ENCODE data around the gene UROC1. TPM values are rescaled to one million over a fixed set of nuclear protein-coding genes. Genes with fewer than 3 reads are reported as not detected.

Gene UROC1
- total RNA-seq, 1 donor from 2014 or later: not detected

DNA sequence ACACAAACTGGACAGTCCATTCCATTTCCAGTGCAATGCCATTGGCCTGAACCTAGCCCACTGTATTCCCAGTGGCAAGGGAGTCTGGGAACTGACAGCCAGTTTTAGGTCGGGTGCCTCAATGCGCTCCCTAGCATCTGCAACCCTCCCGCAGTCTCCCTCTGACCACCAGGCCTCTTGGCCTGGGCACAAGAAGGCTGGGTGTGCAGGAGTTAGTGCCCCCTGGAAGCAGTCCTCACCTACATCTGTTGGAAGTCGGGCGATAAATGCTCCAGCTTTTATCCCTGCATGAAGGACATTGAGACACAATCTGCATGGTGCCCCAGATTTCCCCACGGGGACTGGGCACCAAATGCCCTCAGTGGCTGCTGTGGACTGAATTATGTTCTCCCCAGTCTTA lies 28.4 kb upstream of the UROC1 start:
- TF ChIP-seq, protein P1, sequence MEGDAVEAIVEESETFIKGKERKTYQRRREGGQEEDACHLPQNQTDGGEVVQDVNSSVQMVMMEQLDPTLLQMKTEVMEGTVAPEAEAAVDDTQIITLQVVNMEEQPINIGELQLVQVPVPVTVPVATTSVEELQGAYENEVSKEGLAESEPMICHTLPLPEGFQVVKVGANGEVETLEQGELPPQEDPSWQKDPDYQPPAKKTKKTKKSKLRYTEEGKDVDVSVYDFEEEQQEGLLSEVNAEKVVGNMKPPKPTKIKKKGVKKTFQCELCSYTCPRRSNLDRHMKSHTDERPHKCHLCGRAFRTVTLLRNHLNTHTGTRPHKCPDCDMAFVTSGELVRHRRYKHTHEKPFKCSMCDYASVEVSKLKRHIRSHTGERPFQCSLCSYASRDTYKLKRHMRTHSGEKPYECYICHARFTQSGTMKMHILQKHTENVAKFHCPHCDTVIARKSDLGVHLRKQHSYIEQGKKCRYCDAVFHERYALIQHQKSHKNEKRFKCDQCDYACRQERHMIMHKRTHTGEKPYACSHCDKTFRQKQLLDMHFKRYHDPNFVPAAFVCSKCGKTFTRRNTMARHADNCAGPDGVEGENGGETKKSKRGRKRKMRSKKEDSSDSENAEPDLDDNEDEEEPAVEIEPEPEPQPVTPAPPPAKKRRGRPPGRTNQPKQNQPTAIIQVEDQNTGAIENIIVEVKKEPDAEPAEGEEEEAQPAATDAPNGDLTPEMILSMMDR (IDR thresholded peaks at IDR 0.05): no peak
- Mint-ChIP-seq H3K4me3 (no peak overlapping the region), H3K27ac (no peak overlapping the region), H3K9me3 (no peaks in the 10 kb centered on the region), H3K4me1 (no peaks in the 10 kb centered on the region), H3K36me3 (ENCODE audit: low read depth) (no peaks in the 10 kb centered on the region), H3K27me3 (peaks cover 8% of the 10 kb centered on the region)
- peak; percentile 11 for DNase-seq
- no peak for ATAC-seq (ENCODE audit: low read depth)
- POLR2A ChIA-PET: no interaction called here
- CTCF ChIA-PET: no interaction called here
- intact Hi-C loops (cut with micrococcal nuclease): no loop called here

DNA sequence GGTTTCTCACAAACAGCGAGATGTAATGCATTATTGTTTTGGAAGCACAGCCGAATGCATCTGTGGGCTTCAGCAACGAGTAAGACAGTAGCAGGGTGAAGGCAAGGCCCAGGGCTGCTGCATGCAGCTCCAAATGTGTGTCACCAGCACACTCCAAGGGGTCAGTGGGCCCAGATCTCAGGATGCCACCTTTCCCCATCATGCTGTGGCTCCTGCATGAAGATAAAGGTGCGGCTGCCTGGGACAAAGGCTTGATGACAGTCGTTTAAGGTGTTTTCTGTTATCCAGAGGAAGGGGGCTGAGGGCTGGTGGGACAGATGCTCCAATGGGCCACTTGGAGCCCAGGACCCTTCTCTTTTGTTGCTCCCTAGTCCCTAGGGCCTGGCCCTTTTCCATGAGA lies 28.0 kb upstream of the UROC1 start:
- TF ChIP-seq, protein P1 (IDR thresholded peaks at IDR 0.05): no peak
- intact Hi-C loops (cut with micrococcal nuclease): no loop called here
- ATAC-seq (ENCODE audit: low read depth) (no peak), DNase-seq (peak; percentile 3)
- Mint-ChIP-seq H3K4me1 (no peaks in the 10 kb centered on the region), H3K27ac (no peak overlapping the region), H3K36me3 (ENCODE audit: low read depth) (no peaks in the 10 kb centered on the region), H3K9me3 (no peaks in the 10 kb centered on the region), H3K4me3 (no peak overlapping the region), H3K27me3 (peaks cover 4% of the 10 kb centered on the region)
- ChIA-PET CTCF (no interaction called here), POLR2A (no interaction called here)

DNA sequence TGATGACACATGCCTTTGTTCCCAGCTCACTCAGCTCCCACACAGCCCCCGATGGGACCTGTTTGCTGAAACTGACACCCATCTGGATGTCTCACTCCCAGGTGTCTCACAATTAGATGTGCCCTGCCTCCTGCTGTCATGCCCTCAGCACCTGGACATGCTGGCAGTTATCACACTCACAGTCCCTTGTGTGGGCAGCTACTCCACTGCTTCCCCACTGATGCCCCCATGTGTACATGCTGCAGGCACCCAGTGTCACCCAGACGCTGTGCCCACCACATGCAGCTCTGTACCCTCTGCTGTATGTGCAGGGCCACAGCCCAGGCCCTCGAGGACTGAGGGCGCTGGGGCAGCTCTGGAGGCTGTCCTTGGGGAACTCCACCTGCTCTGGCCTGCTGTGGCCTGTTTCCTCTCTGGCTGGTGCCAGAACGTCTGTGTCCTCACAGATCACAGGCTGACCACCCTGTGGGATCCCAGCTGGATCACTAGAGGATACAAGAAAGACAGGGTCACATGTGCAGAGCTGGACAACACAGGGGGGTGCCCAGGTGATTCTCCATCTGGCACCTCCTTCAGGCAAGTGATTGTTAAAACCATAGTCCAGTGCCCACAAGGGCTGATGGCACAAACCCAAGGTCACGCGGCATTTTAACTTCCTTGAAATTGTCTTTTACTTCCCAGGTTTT lies 27.2 kb upstream of the UROC1 start:
- H3K36me3 Mint-ChIP-seq (ENCODE audit: low read depth): no peaks in the 10 kb centered on the region
- intact Hi-C loops (cut with micrococcal nuclease): no loop called here
- H3K27ac Mint-ChIP-seq: no peak overlapping the region
- DNase-seq: peak; percentile 4
- CTCF ChIA-PET: no interaction called here
- no peaks in the 10 kb centered on the region for H3K27me3 Mint-ChIP-seq
- no peaks in the 10 kb centered on the region for H3K4me1 Mint-ChIP-seq
- TF ChIP-seq, protein P1 (IDR thresholded peaks at IDR 0.05): no peak
- POLR2A ChIA-PET: no interaction called here
- no peaks in the 10 kb centered on the region for H3K9me3 Mint-ChIP-seq
- ATAC-seq (ENCODE audit: low read depth): no peak
- H3K4me3 Mint-ChIP-seq: no peak overlapping the region

DNA sequence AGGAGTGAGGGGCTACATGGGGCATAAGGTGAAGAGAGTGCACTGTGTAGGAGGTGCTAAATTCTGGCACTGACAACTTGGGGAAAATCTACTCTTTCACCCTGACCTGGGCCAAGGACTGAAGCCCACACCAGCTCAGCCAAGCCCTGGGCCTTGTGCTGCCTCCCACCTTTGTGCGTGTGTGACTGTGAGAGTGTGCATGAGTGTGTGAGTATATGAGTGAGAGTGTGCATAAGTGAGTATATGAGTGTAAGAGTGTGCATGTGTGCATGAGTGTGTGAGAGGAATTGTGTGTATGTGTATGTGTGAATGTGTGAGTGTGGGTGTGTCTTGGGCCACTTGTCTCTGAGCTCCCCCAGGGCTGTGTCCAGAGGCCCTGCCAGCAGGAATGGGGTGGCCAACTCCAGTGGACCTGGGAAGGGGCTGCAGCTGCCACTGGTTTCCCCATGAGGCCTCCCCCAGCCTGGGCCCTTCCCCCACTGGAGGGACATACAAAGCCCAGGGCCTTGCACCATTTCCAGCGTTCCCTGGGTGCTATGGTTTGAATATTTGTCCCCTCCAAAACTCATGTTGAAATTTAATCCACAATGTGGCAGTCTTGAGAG lies 26.0 kb upstream of the UROC1 start:
- ATAC-seq (ENCODE audit: low read depth) (no peak), DNase-seq (no peak)
- intact Hi-C loops (cut with micrococcal nuclease): no loop called here
- TF ChIP-seq, protein P1 (IDR thresholded peaks at IDR 0.05): no peak
- POLR2A ChIA-PET: no interaction called here
- Mint-ChIP-seq H3K9me3 (no peaks in the 10 kb centered on the region), H3K27ac (no peak overlapping the region), H3K4me1 (no peaks in the 10 kb centered on the region), H3K4me3 (no peak overlapping the region), H3K27me3 (no peaks in the 10 kb centered on the region), H3K36me3 (ENCODE audit: low read depth) (no peaks in the 10 kb centered on the region)
- CTCF ChIA-PET: no interaction called here

DNA sequence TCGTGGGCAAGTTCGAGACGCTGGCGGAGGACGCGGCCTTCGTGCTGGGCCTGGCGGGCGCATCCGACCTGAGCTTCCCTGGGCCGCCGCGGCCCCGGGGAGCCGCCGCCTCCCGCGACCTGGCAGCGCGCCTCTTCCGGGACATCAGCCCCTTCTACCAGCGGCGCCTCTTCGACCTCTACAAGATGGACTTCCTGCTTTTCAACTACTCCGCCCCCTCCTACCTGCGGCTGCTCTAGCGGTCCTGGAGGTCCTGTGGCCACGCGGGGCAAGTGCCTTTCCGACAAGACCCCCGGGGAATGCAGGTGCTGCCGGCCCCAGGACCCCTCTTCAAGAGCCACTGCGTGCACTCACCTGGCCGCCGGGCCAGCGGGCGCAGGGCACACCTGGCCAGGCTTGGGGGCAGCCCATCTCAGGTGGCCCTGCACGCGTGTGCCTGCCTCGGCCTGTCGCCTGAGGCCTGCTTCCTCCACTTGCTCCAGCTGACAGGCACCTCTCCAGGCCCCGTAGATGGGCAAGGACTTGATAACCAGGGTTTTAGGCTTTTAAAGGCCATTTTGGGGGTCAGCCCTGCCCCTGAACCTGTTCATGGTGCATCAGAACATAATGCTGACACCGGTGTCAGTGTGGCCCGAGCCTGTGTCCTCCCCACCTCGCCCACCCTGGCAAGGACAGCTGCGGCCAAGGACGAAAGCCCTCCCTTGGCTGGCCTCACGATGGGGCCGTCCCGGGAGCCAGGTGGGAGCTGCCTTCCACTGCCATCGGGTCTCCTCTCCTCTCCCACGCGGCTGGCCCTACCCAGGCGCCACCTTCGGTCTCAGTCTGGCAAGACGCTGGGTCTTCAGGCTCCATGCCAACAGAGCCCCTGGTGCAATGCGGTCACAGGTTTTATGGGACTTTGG lies 25.0 kb upstream of the UROC1 start:
- DNase-seq: peak; percentile 9
- no peaks in the 10 kb centered on the region for H3K27me3 Mint-ChIP-seq
- ATAC-seq (ENCODE audit: low read depth): no peak
- H3K27ac Mint-ChIP-seq: no peak overlapping the region
- CTCF ChIA-PET: no interaction called here
- TF ChIP-seq, protein P1 (IDR thresholded peaks at IDR 0.05): no peak
- POLR2A ChIA-PET: no interaction called here
- H3K9me3 Mint-ChIP-seq: no peaks in the 10 kb centered on the region
- H3K36me3 Mint-ChIP-seq (ENCODE audit: low read depth): no peaks in the 10 kb centered on the region
- intact Hi-C loops (cut with micrococcal nuclease): no loop called here
- no peaks in the 10 kb centered on the region for H3K4me1 Mint-ChIP-seq
- H3K4me3 Mint-ChIP-seq: no peak overlapping the region
